ENCODE results near the gene PTBP1. TPM values are rescaled to one million over a fixed set of nuclear protein-coding genes. Genes with fewer than 3 reads are reported as not detected.
A peak's percentile ranks its signal among the peaks of the same experiment; 100 is the strongest.

The PTBP1 gene
- polyA plus RNA-seq, 4 donors, result 292 to 417 (median 389) TPM

- DNase-seq (ENCODE audit: low read depth in 4 of 4, low spot score in 3 of 4), result no peak
Measured at GRCh38 chr19:795691-796581, 1.3 kb upstream of the PTBP1 start.

GRCh38 chr19:797528-798414 lies 519 bp downstream of the PTBP1 start:
- peak in 2 of 4 donors; percentile 76 to 79 for DNase-seq (ENCODE audit: low read depth in 4 of 4, low spot score in 3 of 4)

DNA sequence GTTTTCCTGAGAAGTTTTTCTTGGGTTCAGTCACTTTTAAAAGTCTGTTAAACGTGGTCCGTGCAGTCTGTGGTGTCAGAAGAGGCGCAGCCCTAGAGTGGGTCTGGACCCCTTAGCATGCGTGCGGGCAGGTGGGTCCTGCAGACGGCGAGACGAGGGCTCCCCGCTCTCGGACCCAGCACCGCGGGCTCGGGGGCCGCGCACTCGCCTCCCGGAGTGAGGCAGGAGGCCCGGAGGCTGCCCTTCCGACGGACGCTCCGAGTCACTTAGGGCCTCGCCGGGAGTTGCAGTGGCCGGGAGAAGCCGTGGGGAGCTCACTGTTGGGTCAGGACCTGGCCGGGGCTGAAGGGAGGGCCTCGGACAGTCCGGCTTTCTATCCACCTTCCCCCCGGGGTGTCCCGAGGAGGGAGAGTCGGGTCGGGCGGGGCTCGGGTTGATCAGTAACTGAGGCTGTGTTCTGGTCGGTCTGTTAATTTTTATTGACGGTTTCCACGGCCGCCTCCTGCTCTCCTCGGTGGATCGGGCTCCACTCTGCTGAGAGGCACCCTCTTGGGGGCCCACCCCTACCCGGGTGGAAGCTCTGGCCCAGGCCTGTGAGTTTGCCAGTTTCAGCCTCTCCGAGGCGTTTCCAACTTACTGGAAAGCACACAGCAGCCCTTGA lies 1.3 kb downstream of the PTBP1 start:
- no peak for DNase-seq (ENCODE audit: low read depth in 4 of 4, low spot score in 3 of 4)

DNA sequence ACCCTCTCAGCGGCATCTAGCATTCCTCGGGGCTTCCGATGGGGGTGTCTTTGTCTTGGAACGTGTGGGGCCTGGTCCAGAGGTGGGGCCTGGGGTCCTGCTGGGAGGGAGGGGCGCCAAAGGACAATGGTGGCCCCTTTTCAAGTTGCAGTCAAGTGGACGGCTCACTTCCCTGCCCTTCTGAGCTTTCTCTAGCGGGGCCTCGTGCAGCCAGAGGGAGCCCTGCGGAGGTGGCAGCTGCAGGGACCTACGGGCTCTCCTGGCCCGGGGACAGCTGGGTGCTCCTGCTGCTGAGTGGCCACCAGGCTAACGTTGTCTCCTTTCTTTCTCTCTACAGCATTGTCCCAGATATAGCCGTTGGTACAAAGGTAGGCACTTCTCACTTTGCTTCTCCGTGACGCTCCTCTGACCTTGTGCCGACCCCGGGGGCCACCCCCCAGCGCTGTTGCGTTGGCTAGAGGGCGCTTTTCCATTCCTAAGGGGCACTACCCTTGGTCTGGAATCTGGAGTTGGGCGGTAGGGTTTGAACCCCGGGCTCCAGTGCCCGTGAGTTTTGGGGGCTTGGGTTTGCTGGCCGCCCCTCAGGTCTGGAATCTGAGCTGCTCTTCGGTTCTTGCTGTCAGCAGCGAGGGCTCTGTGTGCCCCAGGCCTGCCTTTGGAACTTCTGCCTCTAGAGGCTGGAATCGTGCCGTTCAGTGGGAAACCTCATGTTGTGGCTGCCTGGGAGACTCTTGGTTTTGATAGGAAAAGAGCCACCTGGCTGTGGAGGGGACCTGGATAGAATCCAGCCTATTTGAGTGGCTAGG lies 2.0 kb downstream of the PTBP1 start:
- no peak for DNase-seq (ENCODE audit: low read depth in 4 of 4, low spot score in 3 of 4)

DNA sequence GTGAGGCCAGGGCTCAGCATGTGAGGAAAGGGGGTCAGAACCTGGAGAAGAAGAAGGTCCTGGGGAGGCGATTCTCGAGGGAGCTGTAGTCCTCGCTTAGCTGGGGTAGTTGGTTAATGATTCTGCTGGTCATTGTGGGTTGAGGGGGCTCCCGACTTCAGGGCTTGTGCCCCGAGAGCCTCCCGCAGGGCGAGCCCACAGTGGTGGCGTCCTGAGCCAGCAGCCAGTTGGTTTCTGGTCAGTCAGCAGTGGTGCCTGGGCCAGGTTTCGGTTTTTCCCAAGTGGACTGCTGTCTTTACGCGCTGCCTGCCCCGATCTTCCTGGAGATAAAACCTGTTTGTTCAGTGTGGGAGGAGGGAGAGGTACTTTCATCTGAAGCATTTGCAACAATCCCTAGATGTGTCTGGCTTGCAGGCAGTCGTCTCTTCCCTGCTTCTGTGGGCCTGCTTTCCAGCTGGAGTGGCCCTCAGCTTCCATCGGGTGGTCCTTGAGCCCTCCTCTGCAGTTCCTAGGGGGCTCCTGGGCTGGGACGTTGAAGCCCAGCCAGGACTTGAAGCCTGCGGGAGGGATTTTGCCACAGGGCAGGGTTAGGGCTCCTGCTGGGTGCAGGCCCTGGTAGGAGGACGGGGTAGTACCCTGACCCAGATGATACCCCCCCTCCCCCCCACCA lies 3.2 kb downstream of the PTBP1 start:
- DNase-seq (ENCODE audit: low read depth in 4 of 4, low spot score in 3 of 4), result no peak

- no peak for DNase-seq (ENCODE audit: low read depth in 4 of 4, low spot score in 3 of 4)
Measured at GRCh38 chr19:801030-801860, 4.0 kb downstream of the PTBP1 start.

DNA sequence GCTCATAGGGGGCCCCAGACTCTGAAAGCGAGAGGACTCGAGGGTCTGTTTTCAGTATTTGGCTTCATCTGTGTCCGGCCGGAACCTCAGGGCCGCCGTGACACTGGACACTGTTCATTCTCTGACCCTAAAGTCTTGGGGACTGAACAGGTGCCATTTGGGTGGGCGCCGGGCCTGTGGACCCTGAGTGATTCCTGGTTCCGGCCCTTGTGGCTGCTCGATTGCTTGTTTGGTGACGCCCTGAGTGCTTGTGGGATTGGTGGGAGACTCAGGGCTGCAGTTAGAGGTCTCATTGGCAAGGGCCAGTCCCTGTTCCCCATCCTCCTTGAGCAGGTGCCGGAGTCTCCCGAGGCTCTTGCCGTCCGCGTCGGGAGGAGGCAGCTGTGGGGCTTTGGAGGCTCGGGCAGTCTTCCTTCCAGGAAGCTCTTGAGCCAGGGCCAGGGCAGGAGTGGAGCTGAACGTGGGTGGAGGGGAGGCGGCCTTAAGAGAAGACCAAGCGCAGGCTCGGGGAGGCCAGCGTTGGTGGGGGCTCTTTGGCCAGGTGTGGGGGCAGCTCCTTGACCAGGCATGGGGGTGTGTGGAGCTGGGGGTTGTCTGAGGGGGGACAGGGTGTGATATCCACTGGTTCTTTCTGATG lies 4.7 kb downstream of the PTBP1 start:
- no peak for DNase-seq (ENCODE audit: low read depth in 4 of 4, low spot score in 3 of 4)

GRCh38 chr19:802498-803098 lies 5.3 kb downstream of the PTBP1 start:
- no peak for DNase-seq (ENCODE audit: low read depth in 4 of 4, low spot score in 3 of 4)

- no peak for DNase-seq (ENCODE audit: low read depth in 4 of 4, low spot score in 3 of 4)
Measured at GRCh38 chr19:803099-803561, 5.9 kb downstream of the PTBP1 start.

DNA sequence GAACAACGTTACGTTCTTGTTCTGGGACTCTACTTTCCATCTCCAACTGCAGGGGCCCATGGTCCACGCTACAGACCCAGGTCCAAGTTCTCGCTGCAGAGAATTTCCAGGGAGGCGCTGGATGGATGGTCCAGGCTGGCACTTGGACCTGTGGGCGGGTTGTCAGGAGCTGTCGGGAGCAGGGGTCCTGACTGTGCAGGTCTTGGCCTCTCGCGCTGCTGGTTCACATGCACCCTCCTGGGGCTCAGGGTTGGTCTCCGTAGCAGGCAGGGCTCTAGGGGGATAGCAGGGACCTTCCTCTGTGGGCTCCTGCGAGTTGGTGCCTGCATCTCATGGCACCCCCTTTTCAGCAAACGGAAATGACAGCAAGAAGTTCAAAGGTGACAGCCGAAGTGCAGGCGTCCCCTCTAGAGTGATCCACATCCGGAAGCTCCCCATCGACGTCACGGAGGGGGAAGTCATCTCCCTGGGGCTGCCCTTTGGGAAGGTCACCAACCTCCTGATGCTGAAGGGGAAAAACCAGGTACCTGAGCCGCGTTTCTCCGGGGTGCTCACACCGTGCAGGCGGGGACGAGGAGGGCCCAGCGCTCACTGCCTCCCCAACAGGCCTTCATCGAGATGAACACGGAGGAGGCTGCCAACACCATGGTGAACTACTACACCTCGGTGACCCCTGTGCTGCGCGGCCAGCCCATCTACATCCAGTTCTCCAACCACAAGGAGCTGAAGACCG lies 6.6 kb downstream of the PTBP1 start:
- no peak for DNase-seq (ENCODE audit: low read depth in 4 of 4, low spot score in 3 of 4)

DNA sequence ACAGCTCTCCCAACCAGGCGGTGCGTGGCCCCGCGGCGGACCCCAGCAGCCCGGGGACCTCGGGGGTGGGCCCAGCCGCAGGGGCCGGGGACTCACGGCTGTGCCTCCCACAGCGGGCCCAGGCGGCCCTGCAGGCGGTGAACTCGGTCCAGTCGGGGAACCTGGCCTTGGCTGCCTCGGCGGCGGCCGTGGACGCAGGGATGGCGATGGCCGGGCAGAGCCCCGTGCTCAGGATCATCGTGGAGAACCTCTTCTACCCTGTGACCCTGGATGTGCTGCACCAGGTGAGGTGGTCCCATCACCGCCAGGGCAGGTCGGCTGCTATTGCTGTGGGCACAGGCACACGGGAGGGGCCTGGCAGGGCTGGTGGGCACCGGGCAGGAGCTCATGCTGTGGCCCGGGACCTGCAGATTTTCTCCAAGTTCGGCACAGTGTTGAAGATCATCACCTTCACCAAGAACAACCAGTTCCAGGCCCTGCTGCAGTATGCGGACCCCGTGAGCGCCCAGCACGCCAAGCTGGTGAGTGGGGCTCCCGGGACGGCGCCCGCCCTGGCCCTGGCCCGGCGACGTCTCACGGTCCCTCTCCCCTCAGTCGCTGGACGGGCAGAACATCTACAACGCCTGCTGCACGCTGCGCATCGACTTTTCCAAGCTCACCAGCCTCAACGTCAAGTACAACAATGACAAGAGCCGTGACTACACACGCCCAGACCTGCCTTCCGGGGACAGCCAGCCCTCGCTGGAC lies 7.3 kb downstream of the PTBP1 start:
- DNase-seq (ENCODE audit: low read depth in 4 of 4, low spot score in 3 of 4), result no peak

DNA sequence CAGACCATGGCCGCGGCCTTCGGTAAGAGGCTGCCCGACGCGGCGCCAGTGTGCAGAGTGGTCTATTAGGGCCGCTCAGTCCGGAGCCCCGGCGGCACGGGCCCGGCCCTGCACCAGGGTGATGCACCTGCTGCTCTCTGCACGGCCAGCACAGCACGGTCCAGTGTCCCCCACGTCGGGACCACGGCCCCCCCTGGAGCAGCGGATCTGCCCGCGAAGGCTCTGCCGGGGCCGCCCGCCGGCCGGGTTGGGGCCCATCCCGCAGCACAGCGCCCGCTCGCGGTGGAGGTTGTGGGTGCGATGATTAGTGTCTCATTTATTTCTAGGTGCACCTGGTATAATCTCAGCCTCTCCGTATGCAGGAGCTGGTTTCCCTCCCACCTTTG lies 7.9 kb downstream of the PTBP1 start:
- no peak for DNase-seq (ENCODE audit: low read depth in 4 of 4, low spot score in 3 of 4)

GRCh38 chr19:805600-806550 lies 8.6 kb downstream of the PTBP1 start:
- DNase-seq (ENCODE audit: low read depth in 4 of 4, low spot score in 3 of 4), result no peak

DNA sequence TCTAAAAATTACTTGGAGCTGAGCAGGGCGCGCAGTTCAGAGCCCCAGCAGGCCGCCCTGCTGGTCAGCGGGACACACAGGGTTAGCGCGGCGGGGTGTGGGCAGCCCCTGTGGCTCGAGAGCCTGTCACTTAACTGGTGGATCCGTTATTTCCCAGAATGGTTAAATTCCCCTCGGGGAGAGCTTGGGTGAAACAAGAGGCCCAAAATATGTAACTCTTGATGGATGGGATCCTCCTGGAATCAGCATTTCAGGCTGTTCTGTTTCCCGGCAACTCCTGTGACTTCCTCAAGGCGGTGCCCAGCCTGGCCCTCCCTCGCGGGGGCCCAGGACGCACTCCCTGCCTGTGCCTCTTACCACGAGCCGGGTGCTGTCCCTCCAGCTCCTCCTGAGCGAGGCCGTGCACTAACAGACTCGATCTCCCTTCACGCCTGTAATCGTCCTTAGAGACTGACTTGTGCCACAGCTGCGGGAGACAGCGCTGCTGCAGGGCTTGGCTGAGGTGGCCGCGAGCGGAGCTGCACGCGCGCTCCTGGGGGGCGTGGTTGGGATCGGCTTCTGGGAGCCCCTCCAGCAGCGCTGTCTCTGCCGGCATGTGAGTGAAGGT lies 9.7 kb downstream of the PTBP1 start:
- no peak for DNase-seq (ENCODE audit: low read depth in 4 of 4, low spot score in 3 of 4)
